ENCODE data around the gene TRIM54.
"Not testable (repeated sequence)": the region's sequence is repeated elsewhere in the genome, so short reads cannot be mapped to it uniquely, and the experiment has no call there.

The TRIM54 gene

GRCh38 chr2:27282892-27283291 is 663 bp downstream of the TRIM54 start:
- DNase-seq (ENCODE audit: low read depth): no peak

GRCh38 chr2:27284996-27285395 is 2.8 kb downstream of the TRIM54 start:
- DNase-seq (ENCODE audit: low read depth): no peak

GRCh38 chr2:27285481-27285880 is 3.3 kb downstream of the TRIM54 start:
- DNase-seq (ENCODE audit: low read depth): no peak

GRCh38 chr2:27288610-27289009 is 6.4 kb downstream of the TRIM54 start:
- DNase-seq (ENCODE audit: low read depth): no peak

GRCh38 chr2:27290549-27290948 is 8.3 kb downstream of the TRIM54 start:
- no peak for DNase-seq (ENCODE audit: low read depth)

GRCh38 chr2:27291865-27292264 is 9.6 kb downstream of the TRIM54 start:
- no peak for DNase-seq (ENCODE audit: low read depth)

GRCh38 chr2:27294928-27295327 is 12.7 kb downstream of the TRIM54 start:
- no peak for DNase-seq (ENCODE audit: low read depth)

- DNase-seq (ENCODE audit: low read depth): peak; percentile 54
These were observed 14.3 kb downstream of the TRIM54 start for GRCh38 chr2:27296481-27296880.

- DNase-seq (ENCODE audit: low read depth): no peak
These were observed 15.0 kb downstream of the TRIM54 start for GRCh38 chr2:27297195-27297594.

GRCh38 chr2:27298391-27299080 is 16.3 kb downstream of the TRIM54 start:
- DNase-seq (ENCODE audit: low read depth): no peak

GRCh38 chr2:27300606-27301005 is 18.4 kb downstream of the TRIM54 start:
- not testable (repeated sequence) for DNase-seq (ENCODE audit: low read depth)

- peak; percentile 53 for DNase-seq (ENCODE audit: low read depth)
These were observed 21.1 kb downstream of the TRIM54 start for GRCh38 chr2:27303093-27304025.

GRCh38 chr2:27304488-27305240 is 22.4 kb downstream of the TRIM54 start:
- DNase-seq (ENCODE audit: low read depth): no peak

GRCh38 chr2:27305516-27305915 is 23.3 kb downstream of the TRIM54 start:
- no peak for DNase-seq (ENCODE audit: low read depth)

GRCh38 chr2:27306136-27306535 is 23.9 kb downstream of the TRIM54 start:
- DNase-seq (ENCODE audit: low read depth): no peak

GRCh38 chr2:27306573-27307286 is 24.5 kb downstream of the TRIM54 start:
- no peak for DNase-seq (ENCODE audit: low read depth)

- DNase-seq (ENCODE audit: low read depth): no peak
These were observed 25.0 kb downstream of the TRIM54 start for GRCh38 chr2:27307287-27307544.

- DNase-seq (ENCODE audit: low read depth): no peak
These were observed 25.5 kb downstream of the TRIM54 start for GRCh38 chr2:27307545-27308358.

- DNase-seq (ENCODE audit: low read depth): peak; percentile 19
These were observed 26.2 kb downstream of the TRIM54 start, which contains the start of gene UCN for GRCh38 chr2:27308359-27308881. UCN (minus strand) TSS chr2:27308445; CDS start chr2:27307895, 550 bp downstream.

- no peak for DNase-seq (ENCODE audit: low read depth)
These were observed 27.4 kb downstream of the TRIM54 start for GRCh38 chr2:27309651-27310050.

GRCh38 chr2:27312152-27312551 is 29.9 kb downstream of the TRIM54 start:
- no peak for DNase-seq (ENCODE audit: low read depth)

Data from fibroblast of gingiva (primary cell).